Measurements from ENCODE around the gene CYP4Z1. TPM values are rescaled to one million over a fixed set of nuclear protein-coding genes. Genes with fewer than 3 reads are reported as not detected.

The CYP4Z1 gene
- total RNA-seq, 1 experiment from 2014 or later, result not detected

- H3K27ac ChIP-seq (ENCODE audit: low read length), result no peak overlapping the region
- no peak for ATAC-seq
- no peaks in the 10 kb centered on the region for H4K20me1 ChIP-seq (ENCODE audit: low read length)
- no peaks in the 10 kb centered on the region for H3K79me2 ChIP-seq (ENCODE audit: low read length)
- POLR2A ChIA-PET (ENCODE audit: unreplicated experiment), result no interaction called here
- no peaks in the 10 kb centered on the region for H3K36me3 ChIP-seq (ENCODE audit: low read depth, low read length)
- H3F3A ChIP-seq (ENCODE audit: low read length, unreplicated experiment), result no peaks in the 10 kb centered on the region
- no peak overlapping the region for H3K4me3 ChIP-seq (ENCODE audit: low read length)
- no peaks in the 10 kb centered on the region for H3K9me2 ChIP-seq (replicated peaks; ENCODE audit: low read length)
- CTCF ChIA-PET, result interaction anchor here (0.6 kb wide), 1 partner anchor 73 kb away, joined by 4 read pairs; no protein-coding TSS in a partner anchor
- no peaks in the 10 kb centered on the region for H3K9me3 ChIP-seq (ENCODE audit: low read length)
- no peak overlapping the region for H3K9ac ChIP-seq (ENCODE audit: low read length)
- no peak for DNase-seq
- intact Hi-C loops (cut with micrococcal nuclease), result no loop called here
- H3K27me3 ChIP-seq (ENCODE audit: low read length), result no peaks in the 10 kb centered on the region
- H2AFZ ChIP-seq (ENCODE audit: low read length), result no peak overlapping the region
- no TSS peak for BruUV-seq (replicated peaks)
- no peaks in the 10 kb centered on the region for H3K4me1 ChIP-seq (ENCODE audit: insufficient read depth, low read length)
- TF ChIP-seq CTCF (conservative IDR thresholded peaks at IDR 0.05; ENCODE audit: low read depth, low read length) (no peak), EZH2phosphoT487 (IDR thresholded peaks at IDR 0.05; ENCODE audit: borderline replicate concordance, low read length) (no peak), EZH2 (IDR thresholded peaks at IDR 0.05; ENCODE audit: low read length, unreplicated experiment) (no peak)
- H3K4me2 ChIP-seq (ENCODE audit: low read length), result no peak overlapping the region
Measured at GRCh38 chr1:47164552-47164951, 97.5 kb downstream of the CYP4Z1 start.

Other genes with a start within 250 kb of the CYP4Z1 start
- gene CYP4A11, start 125.8 kb upstream of the CYP4Z1 start, total RNA-seq (2014; rRNA removed), result not detected in 2 replicates
- gene CYP4X1, start 43.6 kb upstream of the CYP4Z1 start, total RNA-seq (2014; rRNA removed), result 0.52 and 1.0 TPM in 2 replicates
- gene CYP4A22, start 70.2 kb downstream of the CYP4Z1 start, total RNA-seq (2014; rRNA removed), result not detected in 2 replicates
- not detected in 2 replicates for gene PDZK1IP1, start 122.8 kb downstream of the CYP4Z1 start, total RNA-seq (2014; rRNA removed)
- not detected in 2 replicates for gene TAL1, start 165.0 kb downstream of the CYP4Z1 start, total RNA-seq (2014; rRNA removed)
- gene STIL, start 246.9 kb downstream of the CYP4Z1 start, total RNA-seq (2014; rRNA removed), result 26.2 and 32.0 TPM in 2 replicates